ENCODE measurements around the gene CCHCR1. TPM values are rescaled to one million over a fixed set of nuclear protein-coding genes. Genes with fewer than 3 reads are reported as not detected.
A peak's percentile ranks its signal among the peaks of the same experiment; 100 is the strongest.

CCHCR1 gene
- total and polyA plus RNA-seq, 2 donors from 2014 or later: 24.1 to 26.2 TPM

DNA sequence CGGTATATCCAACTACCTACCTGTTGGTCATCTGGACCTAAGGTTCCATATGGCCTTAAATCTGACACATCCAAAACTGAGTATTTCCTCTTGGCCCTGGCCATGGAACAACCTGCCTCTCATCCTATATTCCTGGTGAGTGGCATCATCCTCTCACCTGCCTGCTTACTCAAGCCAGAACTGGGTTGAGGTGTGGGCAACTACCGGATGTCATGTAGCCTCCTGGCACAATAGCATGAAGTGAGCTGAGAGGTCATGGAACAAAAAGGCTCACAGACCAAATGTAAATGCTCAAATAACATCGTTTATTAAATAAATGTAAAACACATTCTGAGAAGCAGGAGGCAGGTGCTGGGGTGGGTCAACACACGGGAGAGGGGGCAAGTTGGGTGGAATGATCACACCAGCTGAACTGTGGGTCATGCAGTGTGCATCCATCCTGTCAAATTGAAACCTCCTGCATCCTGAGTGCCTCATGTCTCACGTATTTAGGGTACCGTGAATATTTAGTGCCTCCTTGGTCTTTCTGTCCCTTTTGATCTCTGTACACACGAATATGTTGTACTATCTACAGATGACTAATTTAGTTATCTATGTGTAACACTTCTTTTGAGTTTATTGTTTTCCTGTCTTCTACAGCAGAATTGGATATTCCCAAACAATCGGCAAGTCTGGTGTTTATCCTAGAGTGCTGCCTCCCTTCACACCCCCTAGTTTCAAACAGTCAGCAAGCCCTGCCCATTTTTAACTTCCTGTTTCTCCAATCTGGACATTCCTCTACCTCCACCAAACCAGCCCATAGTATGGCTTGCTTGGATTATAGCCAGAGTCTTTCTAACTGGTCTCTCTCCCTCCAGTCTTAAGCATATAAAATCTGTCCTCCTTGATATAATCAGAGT, 20.8 kb upstream of the CCHCR1 start:
- H3K4me3 ChIP-seq (ENCODE audit: low read length in 3 of 3): peak overlapping the region in 1 of 3 donors; percentile 9
- H3K27me3 ChIP-seq (ENCODE audit: control insufficient read depth, insufficient read depth, low read length): no peaks in the 10 kb centered on the region
- TF ChIP-seq, protein P1, sequence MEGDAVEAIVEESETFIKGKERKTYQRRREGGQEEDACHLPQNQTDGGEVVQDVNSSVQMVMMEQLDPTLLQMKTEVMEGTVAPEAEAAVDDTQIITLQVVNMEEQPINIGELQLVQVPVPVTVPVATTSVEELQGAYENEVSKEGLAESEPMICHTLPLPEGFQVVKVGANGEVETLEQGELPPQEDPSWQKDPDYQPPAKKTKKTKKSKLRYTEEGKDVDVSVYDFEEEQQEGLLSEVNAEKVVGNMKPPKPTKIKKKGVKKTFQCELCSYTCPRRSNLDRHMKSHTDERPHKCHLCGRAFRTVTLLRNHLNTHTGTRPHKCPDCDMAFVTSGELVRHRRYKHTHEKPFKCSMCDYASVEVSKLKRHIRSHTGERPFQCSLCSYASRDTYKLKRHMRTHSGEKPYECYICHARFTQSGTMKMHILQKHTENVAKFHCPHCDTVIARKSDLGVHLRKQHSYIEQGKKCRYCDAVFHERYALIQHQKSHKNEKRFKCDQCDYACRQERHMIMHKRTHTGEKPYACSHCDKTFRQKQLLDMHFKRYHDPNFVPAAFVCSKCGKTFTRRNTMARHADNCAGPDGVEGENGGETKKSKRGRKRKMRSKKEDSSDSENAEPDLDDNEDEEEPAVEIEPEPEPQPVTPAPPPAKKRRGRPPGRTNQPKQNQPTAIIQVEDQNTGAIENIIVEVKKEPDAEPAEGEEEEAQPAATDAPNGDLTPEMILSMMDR (IDR thresholded peaks at IDR 0.05; ENCODE audit: borderline replicate concordance, extremely low read depth, insufficient read depth): no peak
- FAIRE-seq: no peak
- no peaks in the 10 kb centered on the region for H3K9me3 ChIP-seq (ENCODE audit: control insufficient read depth in 2 of 3, insufficient read depth in 1 of 3, low read length in 3 of 3)
- no peak overlapping the region for H3K9ac ChIP-seq (ENCODE audit: low read length in 3 of 3)
- DNase-seq: no peak
- peak overlapping the region in 1 of 2 donors; percentile 30 for H3K27ac ChIP-seq (ENCODE audit: low read depth in 2 of 2, low read length in 2 of 2)
- peaks cover 0 to 21% (median 0%) of the 10 kb centered on the region in 3 donors for H3K4me1 ChIP-seq (ENCODE audit: control insufficient read depth in 2 of 3, insufficient read depth in 2 of 3, low read depth in 1 of 3, low read length in 3 of 3)
- intact Hi-C loops (cut with DNase I): no loop called here
- peaks cover 0 to 4% (median 0%) of the 10 kb centered on the region in 3 donors for H3K36me3 ChIP-seq (ENCODE audit: control insufficient read depth in 2 of 3, insufficient read depth in 3 of 3, low read length in 3 of 3)

DNA sequence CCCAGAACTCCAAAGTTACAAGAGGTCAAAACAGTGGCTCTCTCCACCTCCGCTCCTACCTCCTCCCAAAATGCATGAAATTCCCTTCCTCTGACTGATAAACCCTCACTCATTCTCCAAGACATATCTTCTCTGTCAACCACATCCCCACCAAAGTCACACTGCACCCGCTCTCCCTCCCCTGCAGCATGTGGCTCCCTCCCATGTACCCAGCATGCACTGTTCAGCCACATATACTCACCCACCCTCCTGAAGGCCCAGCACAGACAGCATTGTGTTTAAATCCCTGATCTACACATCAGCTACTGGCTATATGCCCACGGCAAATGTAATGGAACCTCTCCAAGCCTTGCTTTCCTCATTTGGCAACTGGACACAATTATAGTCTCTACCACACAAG, 18.4 kb upstream of the CCHCR1 start:
- Histone ChIP-seq H3K27ac (ENCODE audit: low read depth in 2 of 2, low read length in 2 of 2) (no peak overlapping the region), H3K4me3 (ENCODE audit: low read length in 3 of 3) (no peak overlapping the region)

DNA sequence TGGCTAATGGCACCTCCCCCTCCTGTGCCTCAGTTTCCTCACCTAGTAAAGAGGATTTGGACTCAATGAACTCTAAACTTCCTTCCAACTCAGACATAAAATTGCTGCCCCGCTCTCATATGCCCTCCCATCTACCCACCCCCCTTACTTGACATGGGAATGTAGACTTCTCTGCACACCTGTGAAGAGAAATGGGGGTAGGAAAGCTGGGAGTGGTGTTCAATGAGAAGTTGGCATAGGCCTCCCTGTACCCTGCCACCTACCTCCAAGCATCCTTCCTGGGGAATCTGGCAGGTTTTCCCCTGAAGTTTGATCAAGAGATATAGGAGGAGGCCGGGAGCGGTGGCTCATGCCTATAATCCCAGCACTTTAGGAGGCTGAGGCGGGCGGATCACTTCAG, 16.8 kb upstream of the CCHCR1 start:
- Histone ChIP-seq H3K9ac (ENCODE audit: low read length in 3 of 3) (no peak overlapping the region), H3K9me3 (ENCODE audit: control insufficient read depth in 2 of 3, insufficient read depth in 1 of 3, low read length in 3 of 3) (no peaks in the 10 kb centered on the region), H3K27me3 (ENCODE audit: control insufficient read depth, insufficient read depth, low read length) (no peaks in the 10 kb centered on the region), H3K4me3 (ENCODE audit: low read length in 3 of 3) (no peak overlapping the region), H3K4me1 (ENCODE audit: control insufficient read depth in 2 of 3, insufficient read depth in 2 of 3, low read depth in 1 of 3, low read length in 3 of 3) (peaks cover 0 to 25% (median 0%) of the 10 kb centered on the region in 3 donors), H3K36me3 (ENCODE audit: control insufficient read depth in 2 of 3, insufficient read depth in 3 of 3, low read length in 3 of 3) (peaks cover 0 to 2% (median 0%) of the 10 kb centered on the region in 3 donors), H3K27ac (ENCODE audit: low read depth in 2 of 2, low read length in 2 of 2) (no peak overlapping the region)
- no peak for FAIRE-seq
- intact Hi-C loops (cut with DNase I): no loop called here
- TF ChIP-seq, protein P1 (IDR thresholded peaks at IDR 0.05; ENCODE audit: borderline replicate concordance, extremely low read depth, insufficient read depth): no peak
- DNase-seq: no peak

More for the DNA sequence above, 18.4 kb upstream of the CCHCR1 start:
- H3K4me1 ChIP-seq (ENCODE audit: control insufficient read depth in 2 of 3, insufficient read depth in 2 of 3, low read depth in 1 of 3, low read length in 3 of 3): peaks cover 0 to 24% (median 0%) of the 10 kb centered on the region in 3 donors
- H3K27me3 ChIP-seq (ENCODE audit: control insufficient read depth, insufficient read depth, low read length): no peaks in the 10 kb centered on the region
- intact Hi-C loops (cut with DNase I): no loop called here
- FAIRE-seq (no peak), DNase-seq (peak in 1 of 5 donors; percentile 16)
- peaks cover 0 to 4% (median 0%) of the 10 kb centered on the region in 3 donors for H3K36me3 ChIP-seq (ENCODE audit: control insufficient read depth in 2 of 3, insufficient read depth in 3 of 3, low read length in 3 of 3)
- TF ChIP-seq, protein P1 (IDR thresholded peaks at IDR 0.05; ENCODE audit: borderline replicate concordance, extremely low read depth, insufficient read depth): no peak
- H3K9me3 ChIP-seq (ENCODE audit: control insufficient read depth in 2 of 3, insufficient read depth in 1 of 3, low read length in 3 of 3): no peaks in the 10 kb centered on the region
- no peak overlapping the region for H3K9ac ChIP-seq (ENCODE audit: low read length in 3 of 3)

Measured in kidney (tissue), 14 donors.